CD14-positive monocyte (primary cell): Measurements from ENCODE around the gene PRLR. TPM values are rescaled to one million over a fixed set of nuclear protein-coding genes. Genes with fewer than 3 reads are reported as not detected.

Source experiments
- DNase-seq, 3 donors: peaks; one replicate each; pipeline ENCODE4 v3.0.0-alpha.2; 2011 to 2022
- H2AFZ ChIP-seq: 2 replicates; pipeline ENCODE4 v1.6.0; 2012; ENCODE audit warnings: mild to moderate bottlenecking, low read depth, low read length, inconsistent platforms; ENCODE audit not compliant: insufficient read depth, poor library complexity, severe bottlenecking
- H3K27ac ChIP-seq, 2 donors: 1 replicate in 1 of 2; 2 replicates in 1 of 2; pipeline ENCODE4 v1.5.1; 2012 to 2013; ENCODE audit warnings: low read length in 2 of 2, control low read depth in 1 of 2, inconsistent platforms in 1 of 2, low read depth in 1 of 2, mild to moderate bottlenecking in 1 of 2
- H3K27me3 ChIP-seq, 2 donors: one replicate each; pipeline versions ENCODE4 v1.6.0 to v1.6.1; 2011 to 2013; ENCODE audit warnings: low read length in 2 of 2; ENCODE audit not compliant: control insufficient read depth in 2 of 2, insufficient read depth in 2 of 2
- H3K36me3 ChIP-seq, 2 donors: replicated peaks in 1 of 2; 1 replicate in 1 of 2; 2 replicates in 1 of 2; pipeline versions ENCODE4 v1.5.1 to v1.6.1; 2012 to 2013; ENCODE audit warnings: low read length in 2 of 2, control low read depth in 1 of 2, inconsistent platforms in 1 of 2, mild to moderate bottlenecking in 1 of 2; ENCODE audit not compliant: insufficient read depth in 2 of 2, control insufficient read depth in 1 of 2
- H3K4me1 ChIP-seq, 2 donors: 1 replicate in 1 of 2; 2 replicates in 1 of 2; pipeline versions ENCODE4 v1.5.1 to v1.6.1; 2012 to 2013; ENCODE audit warnings: low read length in 2 of 2, control low read depth in 1 of 2, inconsistent platforms in 1 of 2, mild to moderate bottlenecking in 1 of 2, moderate library complexity in 1 of 2; ENCODE audit not compliant: insufficient read depth in 2 of 2, control insufficient read depth in 1 of 2
- H3K4me2 ChIP-seq: replicated peaks from 2 replicates; pipeline ENCODE3; 2012; ENCODE audit warnings: low read length, moderate library complexity, mild to moderate bottlenecking; ENCODE audit not compliant: poor library complexity, severe bottlenecking; ENCODE audit errors: extremely low read depth
- H3K4me3 ChIP-seq, 3 experiments: fragments of 200-600 bp in 1 of 3; sonication (generic) in 1 of 3; replicated peaks in 1 of 3; 1 replicate in 2 of 3; 2 replicates in 1 of 3; pipeline ENCODE4 v1.5.1; 2011 to 2013; ENCODE audit warnings: low read length in 3 of 3, mild to moderate bottlenecking in 3 of 3, control low read depth in 2 of 3, low read depth in 2 of 3, inconsistent platforms in 1 of 3, moderate library complexity in 1 of 3
- H3K79me2 ChIP-seq: 2 replicates; pipeline ENCODE4 v1.6.0; 2012; ENCODE audit warnings: mild to moderate bottlenecking, control low read depth, inconsistent platforms, low read length, moderate library complexity; ENCODE audit not compliant: insufficient read depth
- H3K9ac ChIP-seq: 2 replicates; pipeline ENCODE4 v1.6.0; 2017; ENCODE audit warnings: low read length, mild to moderate bottlenecking; ENCODE audit not compliant: insufficient read depth, poor library complexity, severe bottlenecking
- H3K9me3 ChIP-seq, 2 donors: replicated peaks in 1 of 2; 1 replicate in 1 of 2; 2 replicates in 1 of 2; pipeline versions ENCODE4 v1.5.1 to v1.6.1; 2012 to 2013; ENCODE audit warnings: low read length in 2 of 2, control low read depth in 1 of 2; ENCODE audit not compliant: control insufficient read depth in 1 of 2, insufficient read depth in 1 of 2
- H4K20me1 ChIP-seq: 2 replicates; pipeline ENCODE4 v1.6.0; 2012; ENCODE audit warnings: mild to moderate bottlenecking, low read length, control low read depth, moderate library complexity; ENCODE audit not compliant: insufficient read depth
- H3K27ac Mint-ChIP-seq, 7 donors: one replicate each; pipeline ENCODE4 v1.8.0; 2020; ENCODE audit warnings: mild to moderate bottlenecking in 7 of 7, mixed read lengths in 7 of 7, moderate library complexity in 6 of 7, inconsistent platforms in 2 of 7
- H3K27me3 Mint-ChIP-seq, 3 donors: one replicate each; pipeline ENCODE4 v1.8.0; 2021 to 2022; ENCODE audit warnings: low read depth in 3 of 3, mild to moderate bottlenecking in 3 of 3, mixed read lengths in 3 of 3, moderate library complexity in 3 of 3, inconsistent platforms in 1 of 3
- H3K36me3 Mint-ChIP-seq, 2 donors: one replicate each; pipeline ENCODE4 v1.8.0; 2020; ENCODE audit warnings: mixed read lengths in 2 of 2, inconsistent platforms in 1 of 2, mild to moderate bottlenecking in 1 of 2
- H3K4me1 Mint-ChIP-seq: one replicate; pipeline ENCODE4 v1.8.0; 2020; ENCODE audit warnings: mild to moderate bottlenecking, mixed read lengths
- H3K4me3 Mint-ChIP-seq, 2 donors: one replicate each; pipeline ENCODE4 v1.8.0; 2020; ENCODE audit warnings: mild to moderate bottlenecking in 2 of 2, mixed read lengths in 2 of 2, moderate library complexity in 1 of 2
- H3K9me3 Mint-ChIP-seq, 7 donors: one replicate each; pipeline ENCODE4 v1.8.0; 2020 to 2022; ENCODE audit warnings: mixed read lengths in 7 of 7, mild to moderate bottlenecking in 6 of 7, moderate library complexity in 6 of 7, inconsistent platforms in 2 of 7
- CTCF ChIP-seq: fragments of 200-600 bp; IDR thresholded peaks from one replicate; pipeline ENCODE4 v1.8.0; 2022; ENCODE audit warnings: antibody characterized with exemption, mild to moderate bottlenecking
- WGBS: methylation state at CpG from one replicate; pipeline ENCODE4 v1.1.5; 2013; ENCODE audit warnings: missing lambda C conversion rate; ENCODE audit not compliant: insufficient coverage; 5-methylcytosine and 5-hydroxymethylcytosine counted together
- intact Hi-C, 2 donors: fragments of 100-400 bp; cut with micrococcal nuclease; formaldehyde crosslinking; loops; one replicate each; pipeline versions ENCODE4 v1.15.0 to v1.15.1; 2023
- polyA plus RNA-seq, 3 donors: library from polyadenylated mRNA; depleted of rRNA in 1 of 3; unstranded in 2 of 3; stranded (reverse) in 1 of 3; fragments of 300-500 nt in 2 of 3; fragments of >200 nt in 1 of 3; fragmentation: Illumina TruSeq in 2 of 3; gene quantifications; 1 replicate in 2 of 3; 2 replicates in 1 of 3; pipeline ENCODE4 v1.2.3, GENCODE V29; 2012 to 2021

The PRLR gene
- polyA plus RNA-seq, 3 donors: 0.12 to 1.7 (median 0.88) TPM

- peaks cover 11% of the 10 kb centered on the region for H3K4me1 Mint-ChIP-seq
- Histone ChIP-seq H3K9me3 (no peaks in the 10 kb centered on the region), H3K4me2 (no peak overlapping the region), H3K27me3 (no peaks in the 10 kb centered on the region), H3K79me2 (no peaks in the 10 kb centered on the region), H3K4me3 (no peak overlapping the region), H3K36me3 (no peaks in the 10 kb centered on the region), H4K20me1 (no peaks in the 10 kb centered on the region), H3K9ac (no peak overlapping the region), H3K27ac (no peak overlapping the region), H2AFZ (no peak overlapping the region), H3K4me1 (no peaks in the 10 kb centered on the region)
- peaks cover 2 to 8% (median 7%) of the 10 kb centered on the region in 3 donors for H3K27me3 Mint-ChIP-seq
- no peak overlapping the region for H3K27ac Mint-ChIP-seq
- no peak for TF ChIP-seq CTCF
- intact Hi-C loops: no loop called here
- no CpG with 5 or more reads among the region's 1 CpG for WGBS
- no peak overlapping the region for H3K4me3 Mint-ChIP-seq
- H3K9me3 Mint-ChIP-seq: peaks cover 0 to 5% (median 2%) of the 10 kb centered on the region in 7 donors
- H3K36me3 Mint-ChIP-seq: no peaks in the 10 kb centered on the region
- DNase-seq: no peak
These were observed 13.9 kb upstream of the PRLR start for GRCh38 chr5:35244171-35244570.

DNA sequence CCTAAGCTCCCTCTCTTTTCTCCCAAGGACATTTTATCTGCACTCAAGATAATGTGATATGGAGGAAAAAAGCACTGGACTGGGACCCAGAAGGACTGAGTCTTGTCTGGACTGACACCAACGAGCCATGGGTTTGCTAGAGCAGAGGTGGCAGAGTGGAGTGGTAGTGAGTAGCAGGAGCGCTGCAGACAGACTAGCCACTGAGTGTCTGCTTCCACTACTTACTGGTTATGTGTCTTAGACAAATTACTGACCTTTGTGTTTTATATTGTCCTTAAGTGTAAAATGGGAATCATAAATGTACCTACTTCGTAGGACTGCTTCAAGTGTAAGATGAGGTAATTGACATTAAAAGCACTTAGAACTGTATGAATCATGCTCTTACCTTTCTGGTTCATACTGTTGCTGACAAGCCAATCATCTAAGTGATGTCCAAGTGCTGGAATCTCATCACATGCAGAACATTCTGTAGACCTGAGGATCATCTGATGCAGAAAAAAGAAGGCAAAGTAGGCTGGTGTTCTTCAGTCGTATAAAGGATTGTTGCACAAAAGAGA, 12.5 kb upstream of the PRLR start:
- Histone ChIP-seq H3K79me2 (no peaks in the 10 kb centered on the region), H3K4me2 (no peak overlapping the region), H3K36me3 (no peaks in the 10 kb centered on the region), H4K20me1 (no peaks in the 10 kb centered on the region), H3K27me3 (no peaks in the 10 kb centered on the region), H2AFZ (no peak overlapping the region), H3K4me1 (no peaks in the 10 kb centered on the region), H3K9ac (no peak overlapping the region), H3K9me3 (no peaks in the 10 kb centered on the region), H3K4me3 (no peak overlapping the region), H3K27ac (no peak overlapping the region)
- TF ChIP-seq CTCF: no peak
- Mint-ChIP-seq H3K27me3 (peaks cover 2 to 7% (median 5%) of the 10 kb centered on the region in 3 donors), H3K27ac (no peak overlapping the region), H3K36me3 (no peaks in the 10 kb centered on the region), H3K4me1 (peaks cover 9% of the 10 kb centered on the region), H3K4me3 (no peak overlapping the region), H3K9me3 (peaks cover 0 to 5% (median 0%) of the 10 kb centered on the region in 7 donors)
- DNase-seq: no peak
- 100% methylated on average over 1 of the region's 4 CpGs for WGBS
- intact Hi-C loops: no loop called here
